Astrocyte of the spinal cord (primary cell): Measurements from ENCODE around the gene HSPB8.

Source experiments
- DNase-seq: peaks from one replicate; pipeline ENCODE4 v3.0.0; 2011; ENCODE audit warnings: low read depth, low spot score
- H3K4me3 ChIP-seq: 2 replicates; pipeline ENCODE4 v1.5.1; 2011; ENCODE audit warnings: low read depth, mild to moderate bottlenecking, low read length, moderate library complexity
- in situ Hi-C: cut with HindIII; loops from 2 replicates; pipeline ENCODE4 v1.10.0; 2017; ENCODE audit warnings: low sequenced_read_pairs
- TF ChIP-seq, protein P1 (sequence below): IDR thresholded peaks from 2 replicates; pipeline ENCODE4 v1.5.1; 2012; ENCODE audit warnings: low read depth, mild to moderate bottlenecking, low read length, inconsistent platforms

The HSPB8 gene, protein sequence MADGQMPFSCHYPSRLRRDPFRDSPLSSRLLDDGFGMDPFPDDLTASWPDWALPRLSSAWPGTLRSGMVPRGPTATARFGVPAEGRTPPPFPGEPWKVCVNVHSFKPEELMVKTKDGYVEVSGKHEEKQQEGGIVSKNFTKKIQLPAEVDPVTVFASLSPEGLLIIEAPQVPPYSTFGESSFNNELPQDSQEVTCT

DNA sequence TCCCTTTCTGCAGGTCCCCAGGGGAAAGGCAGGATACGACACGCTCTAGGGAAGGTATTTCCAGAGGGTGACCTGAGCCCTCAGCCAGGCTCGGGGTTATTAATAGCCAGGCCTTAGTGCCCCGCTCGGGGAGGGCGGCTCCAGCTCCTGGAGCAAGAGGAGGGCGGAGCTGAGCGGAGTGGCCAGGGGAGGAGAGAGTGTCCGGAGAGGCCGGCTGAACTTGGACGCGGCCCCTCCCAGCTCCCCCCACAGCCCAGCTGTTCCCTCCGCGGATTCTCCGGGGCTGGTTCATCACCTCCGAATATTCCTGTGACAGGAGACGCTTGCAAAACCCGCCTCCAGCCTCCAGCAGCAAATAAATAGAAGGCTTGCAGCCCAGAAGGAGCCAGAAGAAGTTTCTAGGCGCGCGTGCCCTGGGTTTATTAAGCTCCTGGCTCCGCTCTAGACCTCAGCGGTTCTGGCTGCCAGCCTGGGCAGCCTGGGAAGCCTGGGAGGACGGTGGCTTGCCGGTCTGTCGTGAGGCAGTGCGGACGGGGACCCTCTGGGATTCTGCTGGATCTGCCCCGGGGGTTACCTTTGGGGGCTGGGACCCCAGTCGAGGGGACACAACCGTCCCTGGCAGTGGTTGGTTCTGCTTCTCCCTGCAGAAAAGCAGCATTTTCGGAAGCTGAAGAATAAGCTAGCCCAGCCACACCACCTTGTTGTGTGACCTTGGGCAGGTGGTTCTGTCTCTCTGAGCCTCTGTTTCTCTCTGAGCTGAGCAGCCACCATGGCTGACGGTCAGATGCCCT, at the start of gene HSPB8:
HSPB8 (plus strand) TSS at position 388 of the 791 bp plus-strand sequence; CDS start at position 770, 382 bp downstream.
- H3K4me3 ChIP-seq: peak within 1 kb of the TSS; percentile 43

DNA sequence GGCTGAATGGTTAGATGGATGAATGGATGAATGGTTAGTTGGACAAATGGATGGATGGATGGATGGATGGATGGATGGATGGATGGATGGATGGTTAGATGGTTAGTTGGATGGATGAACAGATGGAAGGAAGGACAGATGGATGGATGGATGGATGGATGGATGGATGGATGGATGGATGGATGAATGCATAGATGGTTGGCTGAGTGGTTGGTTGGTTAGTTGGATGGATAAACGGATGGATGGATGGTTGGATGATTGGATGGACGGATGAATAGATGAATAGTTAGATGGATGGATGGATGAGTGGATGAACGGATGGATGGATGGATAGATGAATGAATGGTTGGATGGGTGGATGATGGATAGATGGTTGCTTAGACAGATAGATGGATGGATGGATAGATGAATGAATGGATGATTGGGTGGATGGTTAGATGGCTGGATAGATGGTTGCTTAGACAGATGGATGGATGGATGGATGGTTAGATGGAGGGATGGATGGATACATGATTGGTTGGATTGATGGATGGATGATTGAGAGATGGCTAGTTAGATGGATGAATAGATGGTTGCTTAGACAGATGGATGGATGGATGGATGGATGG, 48.8 kb upstream of the HSPB8 start:
- no peak overlapping the region for H3K4me3 ChIP-seq
- in situ Hi-C loops: no loop called here
- no peak for DNase-seq
- TF ChIP-seq, protein P1, sequence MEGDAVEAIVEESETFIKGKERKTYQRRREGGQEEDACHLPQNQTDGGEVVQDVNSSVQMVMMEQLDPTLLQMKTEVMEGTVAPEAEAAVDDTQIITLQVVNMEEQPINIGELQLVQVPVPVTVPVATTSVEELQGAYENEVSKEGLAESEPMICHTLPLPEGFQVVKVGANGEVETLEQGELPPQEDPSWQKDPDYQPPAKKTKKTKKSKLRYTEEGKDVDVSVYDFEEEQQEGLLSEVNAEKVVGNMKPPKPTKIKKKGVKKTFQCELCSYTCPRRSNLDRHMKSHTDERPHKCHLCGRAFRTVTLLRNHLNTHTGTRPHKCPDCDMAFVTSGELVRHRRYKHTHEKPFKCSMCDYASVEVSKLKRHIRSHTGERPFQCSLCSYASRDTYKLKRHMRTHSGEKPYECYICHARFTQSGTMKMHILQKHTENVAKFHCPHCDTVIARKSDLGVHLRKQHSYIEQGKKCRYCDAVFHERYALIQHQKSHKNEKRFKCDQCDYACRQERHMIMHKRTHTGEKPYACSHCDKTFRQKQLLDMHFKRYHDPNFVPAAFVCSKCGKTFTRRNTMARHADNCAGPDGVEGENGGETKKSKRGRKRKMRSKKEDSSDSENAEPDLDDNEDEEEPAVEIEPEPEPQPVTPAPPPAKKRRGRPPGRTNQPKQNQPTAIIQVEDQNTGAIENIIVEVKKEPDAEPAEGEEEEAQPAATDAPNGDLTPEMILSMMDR: no peak

More for the DNA sequence above, at the start of gene HSPB8:
- TF ChIP-seq, protein P1: no peak
- in situ Hi-C loops: no loop called here
- DNase-seq: peak; percentile 79

DNA sequence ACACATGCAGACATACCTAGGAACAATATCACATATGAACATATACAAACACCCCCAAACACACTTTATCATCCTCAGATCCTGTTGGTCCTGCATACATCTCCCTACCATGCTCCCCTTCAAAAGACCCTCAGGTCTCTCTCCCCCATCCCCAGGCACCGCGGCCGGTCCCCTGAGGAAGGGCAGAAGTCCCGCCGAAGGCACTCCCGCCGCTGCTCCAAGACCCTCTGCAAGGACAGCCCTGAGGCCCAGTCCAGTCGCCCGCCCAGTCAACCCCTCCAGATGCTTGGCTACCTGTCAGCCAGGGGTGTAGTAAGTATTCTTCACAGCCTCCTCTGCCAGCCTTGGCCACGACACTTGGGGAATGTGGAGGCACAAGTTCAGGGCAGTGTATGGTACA, 48.2 kb upstream of the HSPB8 start:
- no peak for DNase-seq
- TF ChIP-seq, protein P1: no peak
- in situ Hi-C loops: no loop called here
- H3K4me3 ChIP-seq: no peak overlapping the region

DNA sequence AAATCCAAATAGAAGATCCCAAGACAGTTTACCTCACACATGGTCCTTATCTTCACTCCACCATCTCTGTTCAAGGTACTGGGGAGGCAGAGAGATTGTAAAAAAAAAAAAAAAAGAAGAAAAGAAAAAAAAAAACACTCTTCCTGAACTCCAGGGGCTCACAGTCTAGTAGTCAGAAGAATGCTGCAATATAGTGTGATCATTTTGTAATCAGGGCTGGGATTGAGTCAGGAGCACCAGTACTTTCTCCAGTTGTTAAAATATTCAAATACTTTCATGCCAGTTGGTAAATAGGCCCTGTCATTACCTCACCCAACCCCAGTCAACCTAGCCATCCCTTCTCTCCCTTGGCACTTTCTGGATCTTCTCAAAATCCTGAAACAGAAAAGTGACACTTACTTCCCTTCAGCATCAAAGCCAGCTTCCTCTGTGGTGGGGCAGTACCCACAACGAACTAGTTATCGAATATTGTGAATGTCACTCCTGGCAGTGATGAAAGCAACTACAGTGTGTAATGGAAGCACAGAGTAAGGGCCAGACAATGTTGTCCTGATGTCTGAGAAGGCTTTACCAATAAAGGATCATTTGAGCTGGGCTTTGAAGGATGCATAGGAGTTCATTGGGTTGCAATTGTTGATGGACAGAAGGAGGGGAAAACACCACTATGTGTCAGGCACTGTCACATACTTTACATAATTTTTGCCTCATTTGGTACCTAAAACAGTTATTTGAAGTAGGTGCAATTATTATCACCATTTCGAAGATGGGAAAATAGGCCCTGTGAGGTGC, 44.3 kb upstream of the HSPB8 start:
- in situ Hi-C loops: no loop called here
- H3K4me3 ChIP-seq: no peak overlapping the region
- TF ChIP-seq, protein P1: no peak
- DNase-seq: no peak

DNA sequence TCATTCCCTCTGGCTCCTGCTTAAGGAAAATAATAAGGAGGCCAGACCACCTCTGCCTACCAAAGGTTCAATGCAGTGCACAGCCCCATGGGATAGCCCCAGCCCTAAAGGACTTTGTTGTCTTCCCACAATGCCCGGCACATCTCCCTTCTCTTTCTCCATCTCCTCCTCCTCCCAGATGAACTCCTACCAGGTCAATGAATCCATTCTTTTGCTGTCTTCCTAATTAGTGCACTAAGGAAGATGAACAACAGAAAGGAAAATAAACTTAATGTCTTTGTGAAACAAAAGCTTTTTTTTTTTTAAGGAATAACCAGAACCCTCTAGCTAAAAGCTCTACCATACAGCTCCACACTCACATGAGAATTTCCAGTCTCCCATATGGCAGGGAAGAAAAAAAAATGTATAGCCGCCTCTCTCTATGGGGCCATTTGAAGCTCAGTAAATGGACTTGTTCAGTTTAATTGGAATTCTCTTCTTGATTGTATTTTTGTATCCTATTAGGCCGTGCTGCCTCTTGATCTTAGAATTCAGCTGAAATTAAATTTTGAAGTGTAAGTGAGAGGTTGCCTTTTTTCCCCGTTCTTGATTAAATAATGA, 41.8 kb upstream of the HSPB8 start:
- in situ Hi-C loops: no loop called here
- H3K4me3 ChIP-seq: no peak overlapping the region
- TF ChIP-seq, protein P1: no peak
- no peak for DNase-seq

DNA sequence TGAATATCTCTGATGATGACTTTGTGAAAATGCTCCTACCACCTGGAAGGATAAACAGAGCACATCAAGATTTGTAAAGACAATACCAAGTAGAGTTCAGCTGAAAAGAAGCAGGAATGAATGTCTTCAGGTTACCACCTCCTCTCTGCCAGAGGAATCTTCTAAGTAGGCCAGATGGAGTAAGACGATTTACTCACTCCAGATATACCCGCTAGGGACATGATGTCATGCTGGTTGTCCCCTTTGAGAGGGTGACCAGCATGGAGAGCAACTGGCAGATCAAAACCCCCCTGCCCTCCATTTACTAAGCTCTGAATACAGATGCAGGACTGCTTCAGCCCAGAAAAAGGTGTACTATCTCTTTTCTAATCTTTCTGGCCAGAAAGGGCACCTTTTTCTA, 39.3 kb upstream of the HSPB8 start:
- TF ChIP-seq, protein P1: no peak
- DNase-seq: no peak
- in situ Hi-C loops: no loop called here
- no peak overlapping the region for H3K4me3 ChIP-seq
